HG03196 (cell line): ENCODE results near the gene ORM2.
"Not testable (repeated sequence)": the region's sequence is repeated elsewhere in the genome, so short reads cannot be mapped to it uniquely, and the experiment has no call there.

Experiments used
- ATAC-seq: cut with Tn5 transposase; IDR thresholded peaks from one replicate; pipeline ENCODE4 v1.9.1; 2021; ENCODE audit not compliant: unreplicated experiment

Gene ORM2

DNA sequence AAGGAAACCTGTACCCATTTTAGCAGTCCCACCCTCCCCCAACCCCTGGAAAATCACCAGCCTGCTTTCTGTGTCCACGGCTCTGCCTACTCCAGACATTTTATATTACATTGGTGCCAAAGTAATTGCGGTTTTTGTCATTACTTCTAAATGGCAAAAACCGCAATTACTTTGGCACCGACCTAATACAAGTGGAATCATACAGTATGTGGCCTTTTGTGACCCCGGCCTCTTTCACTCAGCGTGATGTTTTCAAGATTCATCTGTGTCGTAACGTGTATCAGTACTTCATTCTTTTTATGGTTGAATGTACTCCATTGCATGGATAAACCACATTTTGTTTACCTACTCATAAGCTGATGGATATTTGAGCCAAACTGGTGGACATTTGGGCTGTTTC is 16.5 kb upstream of the ORM2 start:
- no peak for ATAC-seq

GRCh38 chr9:114314256-114314867 is 15.3 kb upstream of the ORM2 start:
- no peak for ATAC-seq

- ATAC-seq, result no peak
Measured at GRCh38 chr9:114314881-114315722, 14.6 kb upstream of the ORM2 start.

GRCh38 chr9:114315723-114316363 is 13.8 kb upstream of the ORM2 start:
- no peak for ATAC-seq

GRCh38 chr9:114316605-114317230 is 13.0 kb upstream of the ORM2 start:
- no peak for ATAC-seq

- ATAC-seq, result no peak
Measured at GRCh38 chr9:114317665-114318357, 11.9 kb upstream of the ORM2 start.

DNA sequence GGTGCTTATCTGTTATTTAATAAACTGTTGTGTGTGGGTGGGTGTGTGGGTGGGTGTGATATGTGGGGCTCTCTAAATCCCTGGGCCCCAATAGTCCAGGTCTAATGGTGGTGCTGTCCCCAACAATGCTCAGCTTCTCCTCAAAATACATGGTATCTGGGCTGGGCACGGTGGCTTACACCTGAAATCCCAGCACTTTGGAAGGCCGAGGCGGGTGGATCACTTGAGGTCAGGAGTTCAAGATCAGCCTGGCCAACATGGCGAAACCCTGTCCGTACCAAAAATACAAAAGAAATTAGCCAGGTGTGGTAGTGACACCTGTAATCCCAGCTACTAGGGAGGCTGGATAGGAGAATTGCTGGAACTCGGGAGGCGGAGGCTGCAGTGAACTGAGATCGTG is 11.3 kb upstream of the ORM2 start:
- no peak for ATAC-seq

GRCh38 chr9:114319147-114319546 is 10.5 kb upstream of the ORM2 start:
- no peak for ATAC-seq

- not testable (repeated sequence) for ATAC-seq
Measured at GRCh38 chr9:114320710-114321109, 9.0 kb upstream of the ORM2 start.

- no peak for ATAC-seq
Measured at GRCh38 chr9:114321759-114322158, 7.9 kb upstream of the ORM2 start.

- ATAC-seq, result not testable (repeated sequence)
Measured at GRCh38 chr9:114322160-114322818, 7.4 kb upstream of the ORM2 start.

DNA sequence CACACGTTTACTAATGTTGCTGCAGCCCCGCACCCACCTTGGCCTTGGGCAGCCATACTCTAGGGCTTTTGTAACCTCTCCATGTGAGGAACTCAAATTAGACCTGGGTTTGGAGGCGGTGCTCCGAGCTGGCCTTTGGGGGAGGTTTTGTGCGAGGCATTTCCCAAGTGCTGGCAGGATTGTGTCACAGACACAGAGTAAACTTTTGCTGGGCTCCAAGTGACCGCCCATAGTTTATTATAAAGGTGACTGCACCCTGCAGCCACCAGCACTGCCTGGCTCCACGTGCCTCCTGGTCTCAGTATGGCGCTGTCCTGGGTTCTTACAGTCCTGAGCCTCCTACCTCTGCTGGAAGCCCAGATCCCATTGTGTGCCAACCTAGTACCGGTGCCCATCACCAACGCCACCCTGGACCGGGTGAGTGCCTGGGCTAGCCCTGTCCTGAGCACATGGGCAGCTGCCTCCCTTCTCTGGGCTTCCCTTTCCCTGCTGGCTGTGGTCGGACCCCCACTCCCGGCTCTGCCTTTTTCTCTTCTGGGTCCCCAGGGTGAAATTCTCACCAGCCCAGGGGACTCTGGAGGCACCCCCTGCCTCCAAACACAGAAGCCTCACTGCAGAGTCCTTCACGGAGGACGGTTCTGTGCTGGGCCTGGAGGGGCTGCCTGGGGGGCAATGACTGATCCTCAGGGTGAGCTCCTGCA is 6.7 kb upstream of the ORM2 start, which contains the start of gene ORM1:
TSS of gene ORM1 (plus strand) at position 268 of the 701 bp plus-strand sequence. CDS start at position 304, 36 bp downstream.
- not testable (repeated sequence) for ATAC-seq

- ATAC-seq, result not testable (repeated sequence)
Measured at GRCh38 chr9:114323849-114324248, 5.8 kb upstream of the ORM2 start.

- ATAC-seq, result no peak
Measured at GRCh38 chr9:114324492-114324891, 5.2 kb upstream of the ORM2 start.

GRCh38 chr9:114324965-114325364 is 4.7 kb upstream of the ORM2 start:
- ATAC-seq, result not testable (repeated sequence)

- ATAC-seq, result not testable (repeated sequence)
Measured at GRCh38 chr9:114325684-114326254, 3.9 kb upstream of the ORM2 start.

- no peak for ATAC-seq
Measured at GRCh38 chr9:114327749-114328148, 1.9 kb upstream of the ORM2 start.

DNA sequence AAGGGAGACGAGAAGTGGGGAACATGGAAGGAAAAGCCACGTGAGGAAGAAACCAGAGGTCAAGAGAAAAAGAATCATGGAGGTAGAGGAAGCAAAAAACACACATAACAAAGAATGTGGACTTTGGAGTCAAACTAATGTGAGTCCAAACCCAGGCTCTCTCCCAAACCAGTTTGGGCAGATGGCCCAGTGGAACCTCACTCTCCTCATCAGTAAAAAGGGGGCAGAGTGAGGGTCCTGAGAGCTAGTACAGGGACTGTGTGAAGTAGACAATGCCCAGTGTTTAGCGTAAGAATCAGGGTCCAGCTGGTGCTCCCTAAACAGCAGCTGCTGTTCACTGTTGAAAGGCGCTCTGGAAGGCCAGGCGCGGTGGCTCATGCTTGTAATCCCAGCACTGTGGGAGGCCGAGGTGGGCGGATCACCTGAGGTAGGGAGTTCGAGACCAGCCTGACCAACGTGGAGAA is 1.3 kb upstream of the ORM2 start:
- not testable (repeated sequence) for ATAC-seq
